Medulla oblongata (tissue), 1 donor: ENCODE data around the gene ETV2.
"Not testable (repeated sequence)": the region's sequence is repeated elsewhere in the genome, so short reads cannot be mapped to it uniquely, and the experiment has no call there.

Experiments used
- DNase-seq: peaks from one replicate; pipeline ENCODE4 v3.0.0-alpha.2; 2015; ENCODE audit errors: extremely low spot score

ETV2 gene

GRCh38 chr19:35641515-35642151 lies at the start of gene ETV2:
Gene ETV2 (plus strand): TSS chr19:35641745. CDS start chr19:35642461, 716 bp downstream.
- DNase-seq: no peak

DNA sequence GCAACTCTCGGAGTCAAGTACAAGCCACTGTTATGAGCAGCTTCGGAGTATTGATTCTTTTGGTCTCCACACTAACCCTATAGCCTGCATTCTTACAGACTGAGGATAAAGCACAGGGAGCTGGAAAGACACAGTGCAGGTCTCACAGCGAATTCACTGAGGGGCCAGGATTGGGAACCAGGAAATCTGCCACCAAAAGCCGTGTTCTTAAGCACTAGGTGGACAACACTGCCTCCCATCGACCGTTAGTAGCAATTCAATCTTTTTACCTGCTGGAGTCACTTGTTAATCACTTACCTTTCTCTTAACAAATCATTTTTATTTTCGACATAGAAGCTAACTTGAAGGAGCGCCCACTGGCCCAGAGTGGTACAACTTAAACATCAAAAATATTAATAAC lies 49.3 kb upstream of the ETV2 start:
- DNase-seq: peak; percentile 25

GRCh38 chr19:35595026-35595425 lies 46.5 kb upstream of the ETV2 start:
- not testable (repeated sequence) for DNase-seq

DNA sequence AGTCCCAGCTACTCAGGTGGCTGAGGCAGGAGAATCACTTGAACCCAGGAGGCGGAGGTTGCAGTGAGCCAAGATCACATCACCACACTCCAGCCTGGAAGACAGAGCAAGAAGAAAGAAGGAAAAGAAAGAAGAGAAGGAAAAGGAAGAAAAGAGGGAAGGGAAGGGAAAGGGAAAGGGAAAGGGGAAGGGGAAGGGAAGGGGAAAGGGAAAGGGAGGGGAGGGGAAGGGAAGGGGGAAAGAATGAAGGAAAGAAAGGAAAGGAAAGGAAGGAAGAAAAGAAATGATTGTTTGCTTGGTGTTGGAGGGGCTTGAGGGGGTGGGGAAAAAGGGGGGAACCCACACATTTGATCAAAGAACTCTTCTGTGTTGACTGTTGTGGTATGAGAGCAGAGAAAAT lies 45.6 kb upstream of the ETV2 start:
- no peak for DNase-seq

GRCh38 chr19:35596366-35596999 lies 45.1 kb upstream of the ETV2 start:
- no peak for DNase-seq

DNA sequence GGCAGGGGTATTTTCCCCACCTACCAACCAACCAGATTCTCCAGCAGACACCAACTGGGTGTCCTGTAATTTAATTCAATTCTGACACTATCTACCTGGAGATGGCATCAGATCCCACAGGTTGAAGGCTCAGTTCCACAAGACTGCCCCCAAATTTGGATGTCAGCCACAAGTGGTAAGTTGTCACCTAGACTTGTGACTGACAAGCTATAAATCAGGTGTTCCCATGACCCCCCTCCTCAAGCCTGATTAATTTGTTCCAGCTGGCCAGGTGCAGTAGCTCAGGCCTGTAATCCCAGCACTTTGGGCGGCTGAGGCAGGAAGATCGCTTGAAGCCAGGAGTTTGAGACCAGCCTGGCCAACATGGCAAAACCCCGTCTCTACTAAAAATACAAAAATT lies 39.6 kb upstream of the ETV2 start:
- no peak for DNase-seq

GRCh38 chr19:35604436-35604835 lies 37.1 kb upstream of the ETV2 start:
- not testable (repeated sequence) for DNase-seq

- not testable (repeated sequence) for DNase-seq
Observed at GRCh38 chr19:35607170-35607569, 34.4 kb upstream of the ETV2 start.

DNA sequence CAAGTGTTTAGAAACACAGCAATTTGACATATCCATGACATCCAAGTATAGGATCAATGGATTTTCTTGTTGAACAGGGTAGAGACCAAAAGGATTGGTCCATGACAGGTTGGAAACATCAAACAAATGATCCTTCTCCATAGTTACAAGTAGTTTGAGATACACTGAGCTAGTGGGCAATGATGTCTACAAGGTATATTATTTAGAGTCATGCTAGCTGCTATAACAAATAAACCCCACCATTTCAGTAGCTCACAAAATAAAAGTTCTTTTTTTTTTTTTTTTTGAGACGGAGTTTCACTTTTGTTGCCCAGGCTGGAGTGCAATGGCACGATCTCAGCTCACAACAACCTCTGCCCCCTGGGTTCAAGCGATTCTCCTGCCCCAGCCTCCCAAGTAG lies 33.9 kb upstream of the ETV2 start:
- no peak for DNase-seq

- no peak for DNase-seq
Observed at GRCh38 chr19:35608251-35608650, 33.3 kb upstream of the ETV2 start.

- DNase-seq: no peak
Observed at GRCh38 chr19:35609851-35610353, 31.6 kb upstream of the ETV2 start.

GRCh38 chr19:35612224-35612558 lies 29.4 kb upstream of the ETV2 start:
- DNase-seq: no peak

DNA sequence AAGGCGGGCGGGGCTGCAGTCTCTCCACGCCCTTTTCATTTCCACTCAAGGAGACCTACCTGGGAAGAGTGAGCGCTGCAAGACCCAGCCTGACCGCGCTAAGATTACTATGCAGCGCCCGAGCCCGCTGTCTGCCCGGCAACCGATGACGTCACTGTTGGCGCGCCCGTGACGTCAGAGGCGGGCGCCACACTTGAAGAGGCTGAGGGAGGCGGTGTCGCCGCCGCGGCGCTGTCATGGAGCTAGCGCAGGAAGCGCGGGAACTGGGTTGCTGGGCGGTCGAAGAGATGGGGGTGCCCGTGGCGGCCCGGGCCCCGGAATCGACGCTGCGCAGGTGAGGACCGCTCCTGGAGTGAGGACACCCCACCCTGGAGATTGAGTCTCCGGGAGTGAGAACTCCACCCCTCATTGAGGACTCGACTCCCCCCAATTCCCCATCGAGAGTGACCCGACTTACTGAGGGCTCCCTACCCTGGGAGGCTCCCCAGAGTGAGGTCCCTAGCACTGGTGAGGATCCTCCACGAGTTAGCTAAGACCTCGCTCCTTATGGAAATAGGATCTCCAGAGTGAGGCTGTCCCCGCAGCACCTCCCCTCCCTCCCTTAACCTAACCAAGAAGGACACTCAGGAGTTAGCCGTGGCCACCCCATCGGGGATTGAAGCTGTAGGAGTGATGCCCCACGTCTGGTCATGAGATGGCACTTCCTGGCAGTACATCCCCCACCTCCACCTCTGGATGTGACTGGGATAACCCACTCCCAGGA lies 28.8 kb upstream of the ETV2 start, which contains the start of gene HAUS5:
Gene HAUS5 (plus strand): TSS at position 177 of the 763 bp plus-strand sequence. CDS start 60 bp downstream, at position 237.
- peak; percentile 93 for DNase-seq

- DNase-seq: no peak
Observed at GRCh38 chr19:35613574-35613973, 28.0 kb upstream of the ETV2 start.

DNA sequence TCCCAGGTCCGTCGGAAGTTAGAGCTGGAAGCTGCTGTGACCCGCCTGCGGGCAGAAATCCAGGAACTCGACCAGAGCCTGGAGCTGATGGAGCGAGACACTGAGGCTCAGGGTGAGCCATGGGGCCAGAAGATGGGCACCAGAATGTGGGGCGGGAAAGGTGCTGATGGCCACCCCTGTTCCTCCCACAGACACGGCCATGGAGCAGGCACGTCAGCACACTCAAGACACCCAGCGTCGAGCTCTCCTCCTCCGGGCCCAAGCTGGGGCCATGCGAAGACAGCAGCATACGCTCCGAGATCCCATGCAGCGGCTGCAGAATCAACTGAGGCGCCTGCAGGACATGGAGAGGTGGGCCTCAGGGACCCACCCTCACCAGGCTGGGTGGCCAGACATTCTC lies 26.5 kb upstream of the ETV2 start:
- DNase-seq: no peak

DNA sequence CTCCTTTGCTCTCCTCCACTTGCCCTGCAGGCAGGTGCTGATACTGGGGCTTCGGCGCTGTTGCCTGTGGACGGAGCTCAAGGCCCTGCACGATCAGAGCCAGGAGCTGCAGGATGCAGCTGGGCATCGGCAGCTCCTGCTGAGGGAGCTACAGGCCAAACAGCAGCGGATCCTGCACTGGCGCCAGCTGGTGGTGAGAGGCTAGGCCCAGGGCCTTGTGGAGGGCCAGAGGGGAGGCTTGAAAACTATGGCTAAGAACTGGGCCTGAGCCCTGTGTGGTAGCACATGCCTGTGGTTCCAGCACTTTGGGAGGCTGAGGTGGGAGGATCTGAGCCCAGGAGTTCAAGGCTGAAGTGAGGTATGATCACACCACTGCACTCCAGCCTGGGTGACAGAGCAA lies 22.7 kb upstream of the ETV2 start:
- DNase-seq: no peak

DNA sequence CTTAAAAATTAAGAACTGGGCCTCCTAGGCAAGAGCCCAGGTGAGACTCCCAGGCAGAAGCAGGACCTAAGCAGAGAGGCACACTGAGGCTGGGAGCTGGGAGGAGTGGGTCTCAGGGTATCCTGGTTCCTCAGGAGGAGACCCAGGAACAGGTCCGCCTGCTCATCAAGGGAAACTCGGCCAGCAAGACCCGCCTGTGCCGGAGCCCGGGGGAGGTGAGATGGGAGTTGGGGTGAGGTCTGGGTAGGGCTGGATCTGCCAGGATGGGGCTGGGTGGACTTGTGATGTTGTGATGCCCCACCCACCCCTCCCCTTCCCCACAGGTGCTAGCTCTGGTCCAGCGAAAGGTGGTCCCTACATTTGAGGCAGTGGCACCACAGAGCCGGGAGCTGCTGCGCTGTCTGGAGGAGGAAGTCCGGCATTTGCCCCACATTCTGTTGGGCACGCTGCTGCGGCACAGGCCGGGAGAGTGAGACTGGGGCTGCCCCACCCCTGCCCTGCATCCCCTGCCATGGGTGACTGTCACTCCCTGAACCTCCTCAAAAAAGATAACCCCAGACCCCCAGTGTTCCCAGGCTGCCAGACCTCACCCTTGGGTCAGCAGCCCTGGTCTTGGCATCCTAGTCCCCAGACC lies 22.1 kb upstream of the ETV2 start:
- no peak for DNase-seq

DNA sequence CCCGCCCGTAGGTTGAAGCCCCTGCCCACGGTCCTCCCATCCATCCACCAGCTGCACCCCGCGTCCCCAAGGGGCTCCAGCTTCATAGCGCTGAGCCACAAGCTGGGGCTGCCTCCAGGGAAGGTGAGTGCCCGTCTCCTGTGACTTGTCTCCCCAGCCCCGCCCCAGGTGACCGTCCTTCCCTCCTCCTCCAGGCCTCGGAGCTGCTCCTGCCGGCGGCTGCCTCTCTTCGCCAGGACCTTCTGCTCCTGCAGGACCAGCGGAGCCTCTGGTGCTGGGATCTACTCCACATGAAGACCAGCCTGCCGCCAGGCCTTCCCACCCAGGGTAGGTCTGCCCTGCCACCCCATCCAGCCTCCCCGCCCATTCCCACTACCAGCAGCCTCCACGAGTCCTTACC lies 21.5 kb upstream of the ETV2 start:
- DNase-seq: no peak

DNA sequence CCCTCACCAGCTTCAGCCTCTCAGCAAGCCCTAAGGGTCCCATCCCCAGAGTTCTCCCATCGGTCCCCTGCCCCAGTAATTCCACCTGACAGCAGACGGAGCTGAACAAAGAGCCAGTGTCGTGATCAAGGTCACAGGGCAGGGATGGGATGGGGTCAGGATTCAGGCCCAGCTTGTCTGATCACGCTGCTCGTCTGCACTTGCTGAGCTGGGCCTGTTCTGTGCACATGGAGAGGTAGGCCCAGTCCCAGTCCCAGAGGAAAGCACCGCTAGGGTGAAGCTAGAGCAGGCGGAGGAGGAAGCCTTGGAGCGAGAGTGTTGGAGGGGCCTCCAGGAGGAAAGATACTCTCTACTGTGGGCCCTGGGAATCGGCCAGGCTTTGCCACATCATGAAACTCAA lies 19.8 kb upstream of the ETV2 start:
- no peak for DNase-seq

- DNase-seq: no peak
Observed at GRCh38 chr19:35622750-35623149, 18.8 kb upstream of the ETV2 start.

- DNase-seq: no peak
Observed at GRCh38 chr19:35623327-35624010, 18.1 kb upstream of the ETV2 start.

- DNase-seq: no peak
Observed at GRCh38 chr19:35628264-35628564, 13.3 kb upstream of the ETV2 start.
